RWPE1 (cell line): ENCODE results near the gene SCAMP1.

Source experiments
- CTCF ChIA-PET: fragments of 350-600 bp; sonication (Branson Sonifier 250); formaldehyde crosslinking; extraction: SDS; loops from one replicate; lab custom pipeline; 2021; lab: Yijun Ruan, JAX
- POLR2A ChIA-PET: fragments of 400-600 bp; formaldehyde crosslinking; extraction: SDS; loops from one replicate; lab custom pipeline; 2020; ENCODE audit warnings: antibody characterized with exemption; ENCODE audit not compliant: low non-redundant PET; lab: Yijun Ruan, JAX
- DNase-seq: peaks from one replicate; pipeline ENCODE4 v3.0.0; 2012; ENCODE audit warnings: low spot score
- H3K27ac ChIP-seq: fragments of 450-650 bp; 2 replicates; pipeline ENCODE4 v1.5.1; 2017
- TF ChIP-seq, protein P1 (sequence below): fragments of 450-650 bp; conservative IDR thresholded peaks from 2 replicates; pipeline ENCODE4 v1.5.1; 2017; ENCODE audit warnings: low read depth, mild to moderate bottlenecking

SCAMP1 gene

DNA sequence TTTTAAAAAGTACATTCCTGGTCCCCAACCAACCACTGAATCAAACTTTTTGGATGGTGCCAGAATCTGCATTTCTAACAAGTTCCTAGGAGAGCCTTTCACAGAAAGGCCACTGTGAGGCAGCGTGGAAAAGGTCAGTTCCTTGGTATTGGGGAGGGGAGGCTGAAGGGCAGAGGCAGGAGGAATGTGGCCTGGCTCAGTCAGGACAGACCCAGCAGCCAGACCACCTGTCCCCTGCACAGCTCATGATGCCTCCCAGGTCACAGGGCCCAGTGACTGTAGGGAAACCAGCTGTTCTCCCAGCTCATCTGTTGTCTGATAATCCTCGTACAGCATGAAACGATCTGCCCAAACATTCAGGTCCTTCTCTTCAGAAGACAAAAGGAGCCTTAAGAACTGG is 155.3 kb downstream of the SCAMP1 start:
- peak overlapping the region; percentile 61 for H3K27ac ChIP-seq
- no peak for DNase-seq
- CTCF ChIA-PET: interaction anchor here (0.6 to 0.7 kb wide), 2 partner anchors 19 to 370 kb away, joined by 3 to 5 read pairs; no protein-coding TSS in a partner anchor
- TF ChIP-seq, protein P1, sequence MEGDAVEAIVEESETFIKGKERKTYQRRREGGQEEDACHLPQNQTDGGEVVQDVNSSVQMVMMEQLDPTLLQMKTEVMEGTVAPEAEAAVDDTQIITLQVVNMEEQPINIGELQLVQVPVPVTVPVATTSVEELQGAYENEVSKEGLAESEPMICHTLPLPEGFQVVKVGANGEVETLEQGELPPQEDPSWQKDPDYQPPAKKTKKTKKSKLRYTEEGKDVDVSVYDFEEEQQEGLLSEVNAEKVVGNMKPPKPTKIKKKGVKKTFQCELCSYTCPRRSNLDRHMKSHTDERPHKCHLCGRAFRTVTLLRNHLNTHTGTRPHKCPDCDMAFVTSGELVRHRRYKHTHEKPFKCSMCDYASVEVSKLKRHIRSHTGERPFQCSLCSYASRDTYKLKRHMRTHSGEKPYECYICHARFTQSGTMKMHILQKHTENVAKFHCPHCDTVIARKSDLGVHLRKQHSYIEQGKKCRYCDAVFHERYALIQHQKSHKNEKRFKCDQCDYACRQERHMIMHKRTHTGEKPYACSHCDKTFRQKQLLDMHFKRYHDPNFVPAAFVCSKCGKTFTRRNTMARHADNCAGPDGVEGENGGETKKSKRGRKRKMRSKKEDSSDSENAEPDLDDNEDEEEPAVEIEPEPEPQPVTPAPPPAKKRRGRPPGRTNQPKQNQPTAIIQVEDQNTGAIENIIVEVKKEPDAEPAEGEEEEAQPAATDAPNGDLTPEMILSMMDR: no peak
- POLR2A ChIA-PET: no interaction called here

DNA sequence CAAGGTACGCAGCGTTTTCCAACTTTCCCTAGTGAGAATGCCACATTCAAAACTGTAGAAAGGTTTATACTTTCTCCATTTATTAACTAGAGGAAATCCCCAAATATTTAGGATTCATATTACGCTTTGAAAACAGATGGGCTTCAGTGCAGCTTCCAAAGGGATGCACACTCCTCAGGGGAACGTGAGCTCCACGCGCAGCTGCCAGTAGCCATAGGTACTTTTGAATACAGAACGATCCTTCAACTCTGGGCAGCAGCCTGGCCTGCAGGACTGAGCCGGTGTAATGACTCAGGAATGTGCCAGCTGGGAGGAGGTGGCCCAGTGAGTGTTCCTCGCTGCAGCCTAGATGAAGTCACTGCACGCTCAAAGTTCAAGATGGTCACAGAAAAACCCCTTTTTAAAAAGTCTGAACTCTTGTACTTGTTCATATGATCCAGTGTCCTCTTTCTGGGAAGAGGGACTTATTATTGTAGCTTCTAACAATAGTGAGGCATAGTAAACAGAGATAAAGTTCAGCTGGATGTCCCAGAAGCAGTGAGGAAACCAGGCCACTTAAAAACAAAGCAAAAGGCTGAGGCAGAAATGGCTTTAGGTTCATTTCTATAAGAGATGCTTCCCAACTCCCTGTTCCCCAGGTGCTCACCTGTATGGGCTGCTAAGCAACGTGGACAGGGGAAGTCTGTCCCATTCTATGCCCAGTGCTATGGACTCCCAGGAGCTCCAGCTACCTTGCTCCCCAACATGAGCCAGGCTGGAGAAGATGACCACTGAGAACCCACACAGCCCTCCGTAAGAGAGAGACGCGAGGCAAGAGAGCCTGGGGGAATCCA is 158.2 kb downstream of the SCAMP1 start:
- ChIA-PET CTCF (interaction anchor here (0.5 to 0.6 kb wide), 4 partner anchors 49 to 480 kb away, joined by 3 read pairs; no protein-coding TSS in a partner anchor), POLR2A (no interaction called here)
- TF ChIP-seq, protein P1: no peak
- DNase-seq: peak; percentile 92
- peak overlapping the region; percentile 82 for H3K27ac ChIP-seq

DNA sequence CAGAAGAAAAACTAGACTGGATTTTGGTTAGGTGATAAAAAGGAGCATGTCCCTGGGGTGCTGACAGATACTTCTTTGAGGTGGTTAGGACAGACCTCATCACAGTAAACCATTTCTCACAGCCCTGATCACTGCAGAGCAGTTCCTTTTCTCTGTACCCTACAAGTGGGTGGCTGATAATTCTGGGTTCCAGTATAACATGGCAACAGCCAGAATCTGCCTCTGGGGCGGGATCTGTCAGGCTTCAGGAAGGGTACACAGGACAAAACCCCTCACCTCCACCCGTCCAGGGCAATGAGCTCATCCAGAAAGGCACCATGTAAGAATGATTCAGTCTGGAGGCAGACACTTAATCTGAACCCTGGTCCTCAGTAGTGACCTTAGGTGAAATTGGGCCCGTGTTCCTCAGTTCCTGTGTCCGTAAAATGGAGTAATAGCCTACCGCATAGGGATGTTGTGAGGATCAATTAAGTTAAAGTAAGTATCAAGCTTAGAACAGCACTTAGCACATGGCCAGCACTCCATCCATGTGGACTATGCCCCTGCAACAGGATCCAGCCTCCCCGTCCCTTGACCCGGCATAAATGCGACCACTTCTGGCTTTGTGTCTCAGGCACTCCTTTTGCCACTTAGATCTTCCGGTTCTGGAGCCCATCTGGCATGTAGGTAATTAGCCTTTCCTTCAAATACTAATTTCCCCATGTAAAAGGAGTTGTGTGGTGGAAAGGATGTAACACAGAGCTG is 159.0 kb downstream of the SCAMP1 start:
- TF ChIP-seq, protein P1: no peak
- ChIA-PET CTCF (interaction anchor here (0.5 to 0.6 kb wide), 2 partner anchors 50 to 148 kb away, joined by 3 read pairs; no protein-coding TSS in a partner anchor), POLR2A (no interaction called here)
- H3K27ac ChIP-seq: peak overlapping the region; percentile 82
- DNase-seq: no peak

DNA sequence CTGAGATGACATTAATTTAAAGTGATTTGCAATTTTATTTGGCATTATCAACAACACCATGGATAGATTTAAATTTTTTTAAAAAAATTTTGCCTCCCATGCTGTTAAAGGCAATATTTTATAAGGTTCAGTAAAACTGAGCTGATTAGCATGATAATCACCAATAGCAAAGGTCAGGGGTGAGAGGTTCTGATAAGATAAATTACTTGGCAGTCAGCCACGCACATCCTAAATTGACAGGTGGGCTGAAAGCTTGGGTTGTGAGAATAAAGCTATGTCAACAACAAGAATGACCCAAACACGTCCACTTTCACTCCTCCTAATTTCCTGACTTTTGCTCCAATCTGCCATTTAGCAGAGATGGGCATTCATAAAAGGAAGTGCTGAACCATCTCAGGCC is 161.0 kb downstream of the SCAMP1 start:
- ChIA-PET POLR2A (interaction anchor here (0.7 kb wide), 1 partner anchor 10 kb away, joined by 3 read pairs; no protein-coding TSS in a partner anchor), CTCF (interaction anchor here (1.0 to 1.5 kb wide), 3 partner anchors 9 to 96 kb away, joined by 3 read pairs; no protein-coding TSS in a partner anchor)
- TF ChIP-seq, protein P1: no peak
- no peak overlapping the region for H3K27ac ChIP-seq
- no peak for DNase-seq

DNA sequence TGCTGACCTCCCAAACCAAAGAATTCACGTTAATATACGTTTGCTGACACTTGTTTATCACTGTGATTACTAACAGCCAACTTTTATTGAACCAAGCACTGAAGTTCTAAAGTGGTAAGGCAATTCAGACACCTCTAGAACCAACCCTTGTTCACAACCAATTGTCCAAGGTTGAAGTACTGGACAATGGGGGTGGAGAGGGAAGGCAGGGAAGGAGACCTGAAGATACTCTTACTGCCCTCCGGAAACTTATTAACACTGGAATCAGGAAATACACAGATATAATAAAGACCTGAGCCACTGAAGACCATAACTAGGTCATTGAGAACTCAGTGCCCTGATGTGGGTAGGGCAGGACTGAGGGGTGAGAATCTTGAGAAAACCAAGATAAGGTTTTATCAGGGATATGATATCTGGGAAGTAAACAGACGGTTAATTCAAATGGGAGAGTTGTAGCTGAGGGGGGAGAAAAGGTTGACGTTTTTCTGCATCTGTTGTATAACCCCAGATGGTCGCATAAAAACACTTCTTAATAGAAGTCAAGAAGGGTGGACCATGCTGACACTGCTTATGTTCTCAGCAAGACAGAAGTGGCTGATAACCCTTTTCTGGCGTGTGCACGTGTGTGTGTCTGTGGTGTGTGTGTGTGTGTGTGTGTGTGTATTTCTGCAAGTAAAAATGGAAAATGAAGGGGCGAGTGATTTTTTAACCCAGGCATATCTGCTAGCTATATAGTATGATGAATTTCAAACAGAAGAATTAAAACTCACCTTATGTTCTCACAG is 162.3 kb downstream of the SCAMP1 start:
- CTCF ChIA-PET: interaction anchor here (0.6 to 1.5 kb wide), 3 partner anchors 51 to 95 kb away, joined by 3 to 4 read pairs (median 3); no protein-coding TSS in a partner anchor
- no peak for DNase-seq
- H3K27ac ChIP-seq: no peak overlapping the region
- POLR2A ChIA-PET: no interaction called here
- TF ChIP-seq, protein P1: no peak
